ENCODE data around the gene PLEKHO2.

DNA sequence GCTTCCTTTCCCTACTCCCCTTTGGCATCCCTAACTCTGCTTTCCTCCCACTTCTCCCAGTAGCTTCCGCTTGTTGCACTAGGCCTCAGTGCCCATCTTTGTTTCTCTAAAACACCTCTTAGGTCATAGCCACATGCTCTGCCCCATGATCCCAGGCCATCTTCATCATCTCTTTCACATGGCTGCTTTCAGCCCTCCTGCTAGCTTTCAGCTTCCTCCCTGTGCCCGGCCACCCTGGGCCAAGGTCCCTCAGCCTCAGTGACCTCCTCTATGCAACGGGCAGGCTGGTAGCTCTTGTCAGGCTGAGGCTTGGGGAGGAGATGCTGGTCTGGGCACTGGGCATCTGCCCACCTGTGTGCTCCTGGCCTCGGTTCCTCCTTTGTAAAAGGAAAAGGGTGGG, 2.3 kb downstream of the PLEKHO2 start:
- TF ChIP-seq, protein P1, sequence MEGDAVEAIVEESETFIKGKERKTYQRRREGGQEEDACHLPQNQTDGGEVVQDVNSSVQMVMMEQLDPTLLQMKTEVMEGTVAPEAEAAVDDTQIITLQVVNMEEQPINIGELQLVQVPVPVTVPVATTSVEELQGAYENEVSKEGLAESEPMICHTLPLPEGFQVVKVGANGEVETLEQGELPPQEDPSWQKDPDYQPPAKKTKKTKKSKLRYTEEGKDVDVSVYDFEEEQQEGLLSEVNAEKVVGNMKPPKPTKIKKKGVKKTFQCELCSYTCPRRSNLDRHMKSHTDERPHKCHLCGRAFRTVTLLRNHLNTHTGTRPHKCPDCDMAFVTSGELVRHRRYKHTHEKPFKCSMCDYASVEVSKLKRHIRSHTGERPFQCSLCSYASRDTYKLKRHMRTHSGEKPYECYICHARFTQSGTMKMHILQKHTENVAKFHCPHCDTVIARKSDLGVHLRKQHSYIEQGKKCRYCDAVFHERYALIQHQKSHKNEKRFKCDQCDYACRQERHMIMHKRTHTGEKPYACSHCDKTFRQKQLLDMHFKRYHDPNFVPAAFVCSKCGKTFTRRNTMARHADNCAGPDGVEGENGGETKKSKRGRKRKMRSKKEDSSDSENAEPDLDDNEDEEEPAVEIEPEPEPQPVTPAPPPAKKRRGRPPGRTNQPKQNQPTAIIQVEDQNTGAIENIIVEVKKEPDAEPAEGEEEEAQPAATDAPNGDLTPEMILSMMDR (conservative IDR thresholded peaks at IDR 0.05; ENCODE audit: low read length) = no peak
- no peak for TF ChIP-seq EZH2phosphoT487 (IDR thresholded peaks at IDR 0.05; ENCODE audit: borderline replicate concordance, low read depth, low read length)
